H54 (cell line): ENCODE measurements around the gene TMEM219.
"Not testable (repeated sequence)": the region's sequence is repeated elsewhere in the genome, so short reads cannot be mapped to it uniquely, and the experiment has no call there.

ENCODE experiments used
- DNase-seq: peaks from one replicate; pipeline ENCODE4 v3.0.0; 2011; ENCODE audit warnings: low spot score, mixed read lengths; ENCODE audit not compliant: insufficient read length
- FAIRE-seq: peaks from 3 replicates; lab custom pipeline; 2011; peaks lifted over from hg19 to GRCh38; lab: Jason Lieb, UNC
- POLR2A ChIP-seq: IDR thresholded peaks from 2 replicates; pipeline ENCODE4 v1.6.1; 2011; ENCODE audit warnings: low read depth, mild to moderate bottlenecking, low read length

TMEM219 gene

GRCh38 chr16:30003670-30004423 lies 42.0 kb downstream of the TMEM219 start:
- no peak for TF ChIP-seq POLR2A
- DNase-seq (no peak), FAIRE-seq (no peak)

DNA sequence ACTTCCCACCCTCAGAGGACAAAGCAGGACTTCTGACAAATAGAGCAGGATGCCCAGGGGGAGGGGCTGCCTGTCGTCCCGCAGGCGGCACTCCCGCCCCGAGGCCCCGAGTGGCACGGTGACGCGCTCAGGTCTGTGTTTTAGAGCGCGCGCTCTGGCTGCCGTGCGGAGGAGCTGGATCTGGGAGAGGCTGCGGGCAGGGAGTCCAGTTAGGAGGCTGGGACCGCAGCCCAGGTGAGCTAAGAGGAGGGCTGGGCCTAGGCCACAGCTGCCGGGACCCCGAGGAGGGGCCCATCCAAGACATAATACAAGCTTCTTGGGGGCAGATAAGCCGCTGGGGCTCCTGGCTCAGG lies 42.5 kb downstream of the TMEM219 start:
- TF ChIP-seq POLR2A: no peak
- FAIRE-seq: no peak
- DNase-seq: no peak

- no peak for DNase-seq
- TF ChIP-seq POLR2A: no peak
- FAIRE-seq: no peak
Measured at GRCh38 chr16:30004811-30005242, 42.9 kb downstream of the TMEM219 start.

GRCh38 chr16:30005341-30006094 lies 43.6 kb downstream of the TMEM219 start:
- TF ChIP-seq POLR2A: no peak
- DNase-seq (no peak), FAIRE-seq (no peak)

GRCh38 chr16:30006095-30006473 lies 44.2 kb downstream of the TMEM219 start:
- FAIRE-seq (no peak), DNase-seq (no peak)
- TF ChIP-seq POLR2A: no peak

GRCh38 chr16:30006659-30007377 lies 44.9 kb downstream of the TMEM219 start:
- FAIRE-seq (no peak), DNase-seq (no peak)
- no peak for TF ChIP-seq POLR2A

- DNase-seq: no peak
- TF ChIP-seq POLR2A: no peak
- FAIRE-seq: no peak
Measured at GRCh38 chr16:30007378-30007895, 45.6 kb downstream of the TMEM219 start.

DNA sequence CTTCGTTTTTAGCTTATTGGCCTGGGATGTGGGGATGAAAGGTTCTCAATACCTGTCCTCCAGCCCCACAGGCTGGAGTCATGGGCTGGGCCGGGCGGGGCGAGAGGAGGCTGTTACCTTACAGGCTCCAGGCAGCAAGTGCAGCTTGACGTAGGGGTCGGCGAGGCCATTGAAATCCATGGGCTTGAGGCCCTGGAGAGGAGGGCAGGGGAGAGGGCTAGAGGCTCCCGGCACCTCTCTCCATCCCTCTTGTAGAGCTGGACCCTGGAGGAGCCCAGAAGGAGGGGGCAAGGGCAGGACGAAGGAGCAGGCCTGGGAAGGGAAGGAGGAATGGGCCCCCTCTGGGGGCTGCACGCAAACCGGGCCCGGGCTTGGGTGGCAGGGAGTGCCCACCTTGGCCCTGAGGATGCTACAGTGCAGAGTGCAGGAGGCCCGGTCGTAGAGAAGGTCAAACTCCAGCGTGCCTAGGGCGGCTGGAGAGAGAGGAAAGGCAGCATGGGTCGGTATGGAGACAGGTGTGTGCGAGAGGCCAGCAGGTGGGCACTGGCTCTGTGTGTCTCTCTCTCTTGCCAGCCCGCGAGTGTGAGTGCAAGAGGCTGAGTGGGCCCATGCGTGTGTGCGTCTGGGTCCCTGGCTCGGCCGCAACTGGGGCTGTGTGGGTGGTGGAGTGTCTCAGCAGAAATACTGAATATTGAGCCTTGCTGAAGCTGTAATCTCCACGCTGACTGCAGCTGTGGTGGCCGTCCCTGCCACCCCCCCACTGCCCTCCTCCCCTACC lies 47.4 kb downstream of the TMEM219 start:
- no peak for TF ChIP-seq POLR2A
- FAIRE-seq: no peak
- DNase-seq: no peak

- no peak for TF ChIP-seq POLR2A
- DNase-seq: no peak
Measured at GRCh38 chr16:30009990-30010843, 48.3 kb downstream of the TMEM219 start.

GRCh38 chr16:30010844-30011713 lies 49.2 kb downstream of the TMEM219 start, which contains the start of gene DOC2A:
Gene DOC2A (minus strand): TSS chr16:30011027. CDS start chr16:30010222, 805 bp downstream.
- TF ChIP-seq POLR2A: no peak
- DNase-seq (no peak), FAIRE-seq (no peak)

More at GRCh38 chr16:30009990-30010843, 48.3 kb downstream of the TMEM219 start:
- FAIRE-seq: no peak

DNA sequence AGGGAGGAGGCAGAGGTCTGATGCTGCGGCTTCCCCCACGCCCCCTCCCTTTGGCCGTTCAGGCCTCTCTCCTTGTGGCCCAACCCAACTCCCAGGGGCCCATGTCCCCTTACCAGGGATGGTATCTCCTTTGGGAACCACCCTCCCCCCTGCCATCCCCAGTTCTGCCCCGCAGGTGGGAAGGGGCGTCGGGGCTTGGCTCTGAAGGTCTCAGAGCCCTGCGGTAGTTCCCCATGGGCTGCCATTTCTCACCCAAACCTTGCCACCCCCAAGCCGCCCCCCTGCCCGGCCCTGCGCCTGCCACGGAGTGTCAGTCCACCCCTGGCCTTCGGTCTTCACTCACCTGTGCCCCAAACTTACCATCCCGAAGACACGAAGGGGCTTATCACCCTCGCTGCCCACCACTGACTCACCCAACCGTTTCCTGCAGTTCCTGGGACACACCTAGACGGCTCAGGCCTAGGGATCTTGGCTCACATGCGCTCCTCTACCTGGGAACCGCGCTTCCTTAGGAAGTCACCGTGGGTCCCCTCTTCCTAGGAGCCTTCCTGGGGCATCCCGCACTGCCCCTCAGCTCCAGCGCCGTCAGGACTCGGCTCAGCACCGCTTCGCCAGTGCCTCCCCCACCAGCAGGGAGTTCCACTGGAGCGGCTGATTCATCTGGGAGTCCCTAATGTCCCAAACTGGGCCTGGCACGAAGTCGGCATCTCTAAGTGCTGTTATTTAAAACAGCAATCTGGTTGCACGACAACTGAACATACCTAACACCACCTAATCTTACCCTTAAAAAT lies 50.0 kb downstream of the TMEM219 start:
- FAIRE-seq (no peak), DNase-seq (no peak)
- no peak for TF ChIP-seq POLR2A

DNA sequence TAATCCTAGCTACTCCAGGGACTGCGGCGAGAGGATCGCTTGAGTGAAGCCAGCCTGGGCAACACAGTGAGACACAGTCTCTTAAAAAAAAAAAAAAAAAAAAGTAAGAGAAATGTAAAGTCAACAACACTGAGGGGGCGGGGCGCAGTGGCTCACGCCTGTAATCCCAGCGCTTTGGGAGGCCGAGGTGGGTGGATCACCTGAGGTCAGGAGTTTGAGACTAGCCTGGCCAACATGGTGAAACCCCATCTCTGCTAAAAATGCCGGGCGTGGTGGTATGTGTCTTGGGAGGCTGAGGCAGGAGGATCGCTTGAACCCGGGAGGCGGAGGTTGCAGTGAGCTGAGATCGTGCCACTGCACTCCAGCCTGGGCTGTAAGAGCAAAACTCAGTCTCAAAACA lies 50.7 kb downstream of the TMEM219 start:
- FAIRE-seq: not testable (repeated sequence)

GRCh38 chr16:30015450-30015849 lies 53.6 kb downstream of the TMEM219 start:
- FAIRE-seq, DNase-seq: not testable (repeated sequence)

More for the DNA sequence above, 50.7 kb downstream of the TMEM219 start:
- DNase-seq: not testable (repeated sequence)
